Progenitor cell of endocrine pancreas (in vitro differentiated cells): Measurements from ENCODE around the gene MKNK2. TPM values are rescaled to one million over a fixed set of nuclear protein-coding genes. Genes with fewer than 3 reads are reported as not detected.

ENCODE experiments used
- DNase-seq: peaks from one replicate; pipeline ENCODE4 v3.0.0; 2021; ENCODE audit warnings: low spot score; ENCODE audit not compliant: unreplicated experiment
- H3K27ac Mint-ChIP-seq: 2 replicates; pipeline ENCODE4 v1.8.0; 2021; ENCODE audit warnings: mild to moderate bottlenecking, moderate library complexity, mixed read lengths
- H3K27me3 Mint-ChIP-seq: 2 replicates; pipeline ENCODE4 v1.8.0; 2021; ENCODE audit warnings: mixed read lengths
- H3K36me3 Mint-ChIP-seq: 2 replicates; pipeline ENCODE4 v1.8.0; 2022; ENCODE audit warnings: mixed read lengths; ENCODE audit not compliant: insufficient read depth
- H3K4me1 Mint-ChIP-seq: 2 replicates; pipeline ENCODE4 v1.8.0; 2021; ENCODE audit warnings: low read depth, mixed read lengths
- H3K4me3 Mint-ChIP-seq: 2 replicates; pipeline ENCODE4 v1.8.0; 2021; ENCODE audit warnings: low read depth, mild to moderate bottlenecking, moderate library complexity, mixed read lengths
- H3K9me3 Mint-ChIP-seq: 2 replicates; pipeline ENCODE4 v1.8.0; 2021; ENCODE audit warnings: low read depth, mixed read lengths
- CTCF ChIP-seq: fragments of 200-600 bp; sonication (generic); IDR thresholded peaks from one replicate; pipeline ENCODE4 v1.5.0; 2021; ENCODE audit warnings: antibody characterized with exemption, mild to moderate bottlenecking; ENCODE audit not compliant: unreplicated experiment
- total RNA-seq: library from RNA; stranded (reverse); gene quantifications from 2 replicates; pipeline ENCODE4 v1.2.1, GENCODE V29; 2021

MKNK2 gene
- total RNA-seq, 1 donor from 2014 or later: 163 TPM

GRCh38 chr19:2079076-2079864 lies 28.2 kb upstream of the MKNK2 start:
- Mint-ChIP-seq H3K4me3 (no peak overlapping the region), H3K27me3 (no peaks in the 10 kb centered on the region), H3K9me3 (no peaks in the 10 kb centered on the region), H3K36me3 (peaks cover 9% of the 10 kb centered on the region), H3K27ac (no peak overlapping the region), H3K4me1 (no peaks in the 10 kb centered on the region)
- TF ChIP-seq CTCF: no peak
- DNase-seq: no peak

DNA sequence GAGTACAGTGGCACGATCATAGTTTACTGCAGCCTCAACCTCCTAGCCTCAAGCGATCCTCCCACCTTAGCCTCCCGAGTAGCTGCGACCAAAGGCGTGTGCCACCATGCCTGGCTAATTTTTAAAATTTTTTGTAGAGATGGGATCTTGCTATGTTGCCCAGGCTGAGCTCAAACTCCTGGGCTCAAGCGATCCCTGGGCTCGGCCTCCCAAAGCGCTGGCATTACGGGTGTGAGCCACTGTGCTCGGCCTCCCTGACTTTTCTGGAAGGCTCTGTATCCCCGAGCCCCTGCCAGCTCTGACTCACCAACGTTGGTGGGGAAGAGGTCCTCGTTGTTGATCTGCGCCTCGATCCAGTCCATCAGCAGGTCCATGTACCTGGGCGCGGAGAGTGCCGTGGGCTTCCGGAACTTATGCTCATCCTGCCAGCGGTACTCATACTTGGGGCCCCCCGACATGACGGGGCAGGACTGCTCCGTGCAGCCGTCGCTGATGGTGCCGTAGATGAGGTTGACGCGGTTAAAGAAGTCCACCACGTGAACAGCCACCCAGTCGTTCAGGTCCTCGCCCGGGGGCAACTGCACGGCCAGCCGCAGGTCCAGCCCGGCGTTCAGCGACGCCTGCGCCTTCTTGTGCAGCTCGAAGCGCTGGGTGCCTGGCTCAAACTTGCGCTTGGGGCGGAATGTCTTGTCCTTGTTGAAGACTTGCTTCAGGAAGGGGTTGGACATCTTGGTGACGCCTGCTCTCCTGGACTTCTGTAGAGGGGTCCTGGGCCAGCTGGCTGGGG lies 27.0 kb upstream of the MKNK2 start:
- no peak for DNase-seq
- no peak for TF ChIP-seq CTCF
- H3K27me3 Mint-ChIP-seq: no peaks in the 10 kb centered on the region
- no peak overlapping the region for H3K4me3 Mint-ChIP-seq
- no peaks in the 10 kb centered on the region for H3K4me1 Mint-ChIP-seq
- no peaks in the 10 kb centered on the region for H3K9me3 Mint-ChIP-seq
- peaks cover 7% of the 10 kb centered on the region for H3K36me3 Mint-ChIP-seq
- H3K27ac Mint-ChIP-seq: no peak overlapping the region

DNA sequence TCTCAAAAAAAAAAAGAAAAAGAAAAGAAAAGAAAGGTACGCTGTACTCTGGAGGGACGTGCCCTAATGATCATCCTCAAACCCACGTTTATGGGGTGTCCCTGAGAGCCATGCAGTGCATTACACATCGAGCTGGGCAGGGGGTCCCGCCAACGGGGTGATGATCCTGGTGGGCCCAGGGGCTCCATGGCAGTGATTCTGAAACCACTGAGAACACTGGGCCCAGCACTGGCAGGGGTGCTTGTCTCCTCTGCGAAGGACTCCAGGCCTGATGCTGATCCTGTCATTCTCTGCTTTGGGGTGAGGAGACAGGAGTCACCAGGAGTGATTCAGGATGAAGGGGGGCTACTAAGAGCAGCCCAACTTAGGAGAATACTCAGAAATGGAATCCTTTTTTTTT lies 26.4 kb upstream of the MKNK2 start:
- no peak for DNase-seq
- Mint-ChIP-seq H3K4me3 (no peak overlapping the region), H3K9me3 (no peaks in the 10 kb centered on the region), H3K27me3 (no peaks in the 10 kb centered on the region), H3K27ac (no peak overlapping the region), H3K36me3 (peaks cover 11% of the 10 kb centered on the region), H3K4me1 (no peaks in the 10 kb centered on the region)
- TF ChIP-seq CTCF: no peak

DNA sequence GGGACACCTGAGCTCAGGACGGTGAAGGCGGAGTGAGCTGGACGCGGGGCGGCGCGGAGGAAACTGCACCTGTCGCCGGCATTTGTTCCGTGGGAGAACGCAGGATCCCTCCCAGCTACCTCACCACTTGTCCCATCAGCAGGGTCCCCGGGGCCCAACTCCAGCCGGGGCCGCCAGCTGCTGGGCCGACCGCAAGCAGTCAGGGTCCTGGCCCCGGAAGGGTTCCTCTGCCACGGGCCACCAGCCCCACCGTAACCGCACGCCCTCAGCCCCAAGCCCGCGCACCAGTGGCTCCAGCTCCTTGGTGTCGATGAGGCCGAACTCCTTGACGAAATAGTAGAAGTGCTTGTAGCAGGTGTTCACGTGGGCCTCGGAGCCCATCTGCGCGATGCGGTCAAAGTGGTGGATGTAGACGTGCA lies 25.5 kb upstream of the MKNK2 start:
- no peak overlapping the region for H3K4me3 Mint-ChIP-seq
- DNase-seq: no peak
- H3K36me3 Mint-ChIP-seq: peaks cover 15% of the 10 kb centered on the region
- no peaks in the 10 kb centered on the region for H3K4me1 Mint-ChIP-seq
- H3K27me3 Mint-ChIP-seq: no peaks in the 10 kb centered on the region
- no peak overlapping the region for H3K27ac Mint-ChIP-seq
- no peak for TF ChIP-seq CTCF
- no peaks in the 10 kb centered on the region for H3K9me3 Mint-ChIP-seq

- no peak overlapping the region for H3K4me3 Mint-ChIP-seq
- H3K27me3 Mint-ChIP-seq: no peaks in the 10 kb centered on the region
- TF ChIP-seq CTCF: no peak
- no peak overlapping the region for H3K27ac Mint-ChIP-seq
- DNase-seq: no peak
- no peaks in the 10 kb centered on the region for H3K4me1 Mint-ChIP-seq
- H3K36me3 Mint-ChIP-seq: peaks cover 21% of the 10 kb centered on the region
- no peaks in the 10 kb centered on the region for H3K9me3 Mint-ChIP-seq
Measured at GRCh38 chr19:2072757-2073551, 21.9 kb upstream of the MKNK2 start.
